Measurements from ENCODE around the gene ZNF775. TPM values are rescaled to one million over a fixed set of nuclear protein-coding genes. Genes with fewer than 3 reads are reported as not detected.
A peak's percentile ranks its signal among the peaks of the same experiment; 100 is the strongest.

Gene ZNF775
- total RNA-seq, 1 donor from 2014 or later, result 3.3 TPM

DNA sequence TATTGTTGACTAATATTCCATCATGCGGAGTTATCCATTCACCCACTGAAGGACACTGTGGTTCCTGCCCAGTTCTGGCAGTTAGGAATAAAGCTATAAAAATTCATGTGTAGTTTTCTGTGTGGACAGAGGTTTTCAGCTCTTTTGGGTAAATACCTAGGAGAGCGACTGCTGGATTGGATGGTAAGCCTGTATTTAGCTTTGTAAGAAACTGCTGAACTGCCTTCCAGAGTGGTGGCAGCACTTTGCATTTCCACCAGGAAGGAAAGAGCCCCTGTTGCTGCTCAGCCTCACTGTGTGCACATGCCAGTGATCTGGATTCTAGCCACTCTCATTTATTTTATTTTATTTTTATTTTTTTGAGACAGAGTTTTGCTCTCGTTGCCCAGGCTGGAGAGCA, 14.2 kb downstream of the ZNF775 start:
- intact Hi-C loops (cut with DNase I), result no loop called here
- no peak for ATAC-seq
- no peak for DNase-seq (ENCODE audit: missing footprints)

DNA sequence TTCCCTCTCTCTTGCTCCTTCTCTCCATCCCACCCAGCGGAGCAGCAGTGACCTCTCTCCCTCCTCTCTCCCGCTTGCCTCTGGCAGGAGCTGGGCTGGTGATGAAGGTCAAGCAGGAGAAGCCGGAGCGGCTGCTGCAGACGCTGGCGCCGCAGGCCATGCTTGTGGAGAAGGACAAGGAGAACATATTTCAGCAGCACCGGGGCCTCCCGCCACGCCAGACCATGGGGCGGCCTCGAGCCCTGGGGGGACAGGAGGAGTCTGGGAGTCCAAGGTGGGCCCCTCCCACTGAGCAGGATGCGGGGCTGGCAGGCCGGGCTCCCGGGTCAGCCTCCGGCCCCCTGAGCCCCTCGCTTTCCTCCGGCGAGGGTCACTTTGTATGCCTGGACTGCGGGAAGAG, 17.3 kb downstream of the ZNF775 start:
- DNase-seq (ENCODE audit: missing footprints) (no peak), ATAC-seq (no peak)
- intact Hi-C loops (cut with DNase I), result no loop called here

DNA sequence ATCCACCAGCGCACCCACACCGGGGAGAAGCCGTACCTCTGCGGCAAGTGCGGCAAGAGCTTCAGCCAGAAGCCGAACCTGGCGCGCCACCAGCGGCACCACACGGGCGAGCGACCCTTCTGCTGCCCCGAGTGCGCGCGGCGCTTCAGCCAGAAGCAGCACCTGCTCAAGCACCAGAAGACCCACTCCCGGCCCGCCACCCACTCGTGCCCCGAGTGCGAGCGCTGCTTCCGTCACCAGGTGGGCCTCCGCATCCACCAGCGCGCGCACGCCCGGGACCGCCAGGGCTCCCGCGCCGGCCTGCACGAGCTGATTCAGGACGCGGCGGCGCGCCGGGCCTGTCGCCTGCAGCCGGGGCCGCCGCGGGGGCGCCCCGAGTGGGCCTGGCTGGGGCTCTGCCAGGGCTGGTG, 17.7 kb downstream of the ZNF775 start:
- DNase-seq (ENCODE audit: missing footprints) (no peak), ATAC-seq (no peak)
- intact Hi-C loops (cut with DNase I), result no loop called here

DNA sequence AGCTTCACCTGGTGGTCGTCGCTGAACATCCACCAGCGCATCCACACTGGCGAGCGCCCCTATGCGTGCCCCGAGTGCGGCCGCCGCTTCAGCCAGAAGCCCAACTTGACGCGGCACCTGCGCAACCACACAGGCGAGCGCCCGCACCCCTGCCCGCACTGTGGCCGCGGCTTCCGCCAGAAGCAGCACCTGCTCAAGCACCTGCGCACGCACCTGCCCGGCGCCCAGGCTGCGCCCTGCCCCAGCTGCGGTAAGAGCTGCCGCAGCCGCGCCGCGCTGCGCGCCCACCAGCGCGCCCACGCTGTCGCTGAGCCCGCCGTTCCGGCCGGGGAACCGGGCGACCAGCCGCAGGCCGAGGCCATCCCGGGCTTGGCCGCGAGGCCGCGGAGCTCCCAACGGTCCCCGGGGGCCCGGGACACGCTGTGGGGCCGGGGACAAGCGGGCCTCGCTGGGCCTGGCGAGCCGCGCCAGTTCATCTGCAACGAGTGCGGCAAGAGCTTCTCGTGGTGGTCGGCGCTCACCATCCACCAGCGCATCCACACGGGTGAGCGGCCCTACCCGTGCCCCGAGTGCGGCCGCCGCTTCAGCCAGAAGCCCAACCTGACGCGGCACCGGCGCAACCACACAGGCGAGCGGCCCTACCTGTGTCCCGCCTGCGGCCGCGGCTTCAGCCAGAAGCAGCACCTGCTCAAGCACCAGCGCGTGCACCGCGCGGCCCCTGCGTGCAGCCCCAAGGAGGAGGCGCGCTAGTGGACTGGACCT, 18.4 kb downstream of the ZNF775 start:
- DNase-seq (ENCODE audit: missing footprints) (peak; percentile 20), ATAC-seq (no peak)

DNA sequence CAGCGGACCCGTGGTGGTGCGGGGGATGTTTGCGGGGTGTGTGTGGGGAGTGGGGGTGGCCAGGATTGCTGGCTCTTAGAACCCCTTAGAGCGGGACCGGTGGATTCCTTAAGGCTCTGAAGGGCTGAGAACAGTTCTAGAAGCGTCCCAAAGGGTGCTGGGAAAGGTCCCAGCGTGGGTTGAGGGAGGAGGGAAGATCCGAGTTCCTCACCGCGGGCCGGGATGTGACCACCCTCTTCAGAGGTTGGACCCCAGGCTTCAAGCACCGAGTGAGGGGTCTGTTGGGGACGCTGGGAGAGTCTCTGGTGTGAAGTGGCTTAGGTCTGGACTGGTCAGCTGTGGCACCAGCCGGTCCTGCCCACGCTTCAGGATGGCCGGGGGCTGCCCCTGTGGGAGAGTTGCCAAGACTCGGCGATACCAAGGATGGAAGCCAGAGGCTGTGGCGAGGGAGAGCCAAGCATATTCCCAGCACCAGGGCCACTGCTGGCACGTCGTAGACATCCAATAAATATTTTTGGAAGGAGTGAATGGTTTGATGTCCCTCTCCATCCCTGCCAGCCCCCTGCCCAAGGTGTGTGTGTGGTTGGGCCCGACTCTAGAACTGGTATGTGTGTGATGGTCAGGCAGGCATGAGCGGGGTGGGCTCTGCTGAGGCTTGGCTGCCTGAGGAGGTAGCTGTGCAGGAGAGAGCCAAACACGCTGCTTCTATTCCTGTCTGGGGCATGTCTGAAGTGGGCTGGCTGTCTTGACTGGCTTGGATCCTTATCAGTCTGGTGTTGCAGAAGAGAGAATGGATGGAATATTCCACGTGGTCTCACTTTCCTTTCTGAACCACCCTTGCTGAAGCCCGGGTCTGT, 19.2 kb downstream of the ZNF775 start:
- DNase-seq (ENCODE audit: missing footprints) (no peak), ATAC-seq (peak; percentile 48)
- intact Hi-C loops (cut with DNase I), result no loop called here

More for the DNA sequence above, 18.4 kb downstream of the ZNF775 start:
- intact Hi-C loops (cut with DNase I), result no loop called here

DNA sequence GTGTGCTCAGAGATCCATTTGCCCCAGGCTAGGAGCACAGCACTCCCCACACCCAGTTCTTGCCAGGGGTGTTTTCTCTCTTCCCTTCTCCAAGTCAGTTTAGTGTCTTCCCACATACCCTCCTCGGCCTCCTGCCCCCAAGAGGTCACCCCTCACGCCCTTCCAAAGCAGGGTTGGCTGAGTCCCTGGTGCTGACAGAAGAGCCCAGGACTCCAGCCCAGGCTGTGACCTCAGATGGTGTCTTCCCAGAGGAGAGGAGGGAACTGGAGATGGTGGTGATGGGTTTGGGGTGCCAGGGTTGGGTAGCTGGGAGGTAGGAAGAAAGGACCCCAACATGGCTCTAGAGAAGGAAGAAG, 19.8 kb downstream of the ZNF775 start:
- ATAC-seq (peak; percentile 14), DNase-seq (ENCODE audit: missing footprints) (no peak)
- intact Hi-C loops (cut with DNase I), result no loop called here

DNA sequence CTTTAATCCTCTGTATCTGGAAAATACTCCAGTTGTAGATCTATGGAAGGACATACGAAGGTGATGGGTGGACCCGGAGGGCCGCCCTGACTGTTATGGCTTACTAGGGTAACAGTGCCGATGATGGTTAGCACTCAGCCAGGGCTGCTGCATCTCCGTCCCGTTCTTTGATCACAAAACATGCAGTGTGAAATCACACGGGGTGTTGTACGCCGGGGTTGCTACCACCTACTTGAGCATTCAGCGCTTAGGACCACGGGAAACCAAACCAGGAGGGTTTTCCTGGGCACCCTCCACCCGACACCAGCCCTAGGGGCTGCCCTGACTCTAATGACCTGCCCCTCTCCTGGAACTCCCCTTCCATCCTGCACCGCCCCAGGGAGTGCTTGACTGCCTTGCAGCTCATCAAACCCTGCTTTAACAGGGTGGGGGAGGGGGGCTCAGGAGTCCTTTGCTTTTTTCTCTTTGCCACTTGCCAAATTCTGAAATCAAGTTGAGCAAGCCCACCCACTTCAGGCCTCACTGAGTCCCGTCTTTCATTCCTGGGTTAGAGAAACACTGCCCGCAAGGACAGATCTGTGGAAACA, 20.4 kb downstream of the ZNF775 start:
- DNase-seq (ENCODE audit: missing footprints) (peak; percentile 17), ATAC-seq (no peak)
- intact Hi-C loops (cut with DNase I), result no loop called here

DNA sequence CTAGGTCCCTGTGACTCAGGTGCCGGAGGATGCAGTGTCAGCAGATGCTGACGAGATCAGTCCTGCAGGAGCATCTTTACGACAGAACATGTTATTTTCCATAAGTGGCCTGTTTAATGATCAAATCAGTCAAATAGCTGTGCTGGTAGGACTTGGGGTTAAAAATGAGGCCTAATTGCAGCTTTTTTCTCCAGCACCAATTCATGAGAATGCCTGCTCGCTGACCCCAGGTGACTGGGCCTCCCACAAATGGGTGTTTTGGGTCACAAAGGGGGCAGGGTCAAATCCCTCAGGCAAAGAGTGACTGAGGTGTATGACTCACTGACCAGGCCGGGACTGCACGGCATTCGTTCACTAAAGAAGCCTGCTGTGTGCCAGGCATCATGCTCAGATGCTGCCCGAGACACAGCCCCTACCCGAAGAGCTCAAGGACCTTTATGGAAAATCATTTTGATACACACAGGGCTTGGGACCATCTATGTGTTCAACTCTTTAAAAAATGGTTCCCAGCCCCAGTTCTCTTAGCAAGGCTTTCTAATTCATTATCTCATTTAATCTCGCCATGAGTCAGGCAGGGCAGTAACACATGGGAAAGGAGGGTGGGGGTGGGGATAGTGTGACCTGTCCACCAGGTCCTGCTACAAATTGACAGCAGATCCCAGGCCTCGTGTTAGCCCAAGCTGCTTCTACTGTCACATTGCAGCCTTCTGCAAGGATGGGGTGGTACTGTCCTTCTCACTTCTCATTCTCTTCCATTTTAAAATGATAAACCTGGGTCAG, 21.1 kb downstream of the ZNF775 start:
- intact Hi-C loops (cut with DNase I), result no loop called here
- no peak for DNase-seq (ENCODE audit: missing footprints)
- no peak for ATAC-seq

DNA sequence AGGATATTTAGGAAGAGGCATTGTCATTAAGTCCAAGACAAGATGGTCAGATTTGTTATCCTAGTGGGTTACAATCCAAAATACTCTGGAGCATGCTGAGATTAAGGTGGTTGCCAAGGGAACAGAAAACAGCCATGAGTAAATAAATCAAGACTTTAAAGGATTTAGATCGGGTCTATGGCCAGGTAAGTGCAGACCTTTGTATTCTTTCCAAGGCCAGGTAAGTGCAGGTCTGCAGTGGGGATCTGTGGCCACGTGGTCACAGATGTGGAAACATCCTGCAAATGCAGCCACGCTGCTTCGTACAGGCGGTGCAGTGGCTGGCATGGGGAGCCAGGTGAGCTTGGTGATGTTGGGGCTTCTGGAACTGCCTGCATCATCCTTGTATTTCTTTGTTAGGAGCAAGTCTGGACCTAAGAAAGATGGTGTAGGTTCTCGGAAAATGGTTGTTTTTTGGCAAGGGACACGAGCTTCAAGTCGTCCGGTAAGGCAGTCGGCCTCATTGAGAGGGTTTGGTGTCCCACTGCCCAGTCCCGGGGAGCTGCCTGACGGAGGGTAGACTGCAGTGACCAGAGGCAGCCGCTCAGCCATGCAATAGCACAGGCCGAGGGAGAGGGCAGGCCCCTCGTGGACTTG, 21.8 kb downstream of the ZNF775 start:
- intact Hi-C loops (cut with DNase I), result no loop called here
- peak; percentile 26 for DNase-seq (ENCODE audit: missing footprints)
- ATAC-seq, result no peak

DNA sequence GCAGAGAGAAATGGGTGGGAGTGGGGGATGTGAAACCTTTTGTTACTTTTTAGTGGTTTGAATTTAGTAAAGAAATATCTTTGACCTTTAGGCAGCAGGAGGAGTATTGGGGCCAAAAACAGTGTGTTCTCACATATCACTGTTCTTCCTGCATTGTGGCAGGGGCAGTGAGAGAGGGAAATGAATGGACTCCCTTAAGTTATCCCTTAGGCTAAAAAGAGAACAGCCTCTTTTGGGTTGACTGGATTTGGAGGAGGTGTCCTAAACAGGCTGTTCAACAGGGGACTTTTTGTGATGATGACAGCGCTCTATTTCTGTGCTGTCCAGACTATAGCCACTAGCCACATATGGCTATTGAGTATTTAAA, 22.3 kb downstream of the ZNF775 start:
- ATAC-seq (no peak), DNase-seq (ENCODE audit: missing footprints) (no peak)
- intact Hi-C loops (cut with DNase I), result no loop called here

DNA sequence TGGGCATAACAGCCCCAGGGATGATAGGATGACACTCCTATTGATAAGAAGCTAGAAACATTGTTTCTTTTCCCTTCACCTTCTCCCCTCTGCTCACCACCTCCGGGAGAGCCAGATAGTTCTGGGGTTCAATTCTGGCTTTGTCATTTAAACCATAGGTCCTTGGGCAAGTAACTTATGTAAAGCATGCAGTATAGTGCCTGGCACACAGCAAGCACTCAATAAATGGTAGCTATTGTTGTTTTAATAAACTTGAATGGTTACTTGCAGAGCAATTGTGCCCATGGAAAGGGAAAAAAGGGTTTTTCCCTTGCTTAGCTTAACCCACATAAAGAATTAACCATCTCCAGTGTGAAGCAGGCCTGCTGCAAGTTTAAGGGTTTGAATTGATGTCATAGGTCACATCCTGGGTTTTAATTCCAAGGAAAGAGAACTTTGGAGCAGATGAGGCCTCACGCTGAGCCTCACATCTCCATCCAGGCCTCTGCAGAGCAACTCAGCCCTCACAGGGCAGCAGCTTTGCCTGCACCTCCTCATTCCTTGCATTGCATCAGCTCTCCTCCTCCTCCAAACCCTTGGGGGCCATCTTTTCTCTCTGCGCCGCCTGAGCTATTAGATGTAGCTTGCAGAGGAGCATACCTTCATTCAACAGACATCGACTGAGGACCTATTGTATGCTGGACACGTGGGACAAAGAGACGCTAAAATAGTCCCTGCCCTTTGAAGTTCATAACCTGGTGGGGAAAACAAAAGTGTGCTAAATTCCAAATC, 22.9 kb downstream of the ZNF775 start:
- intact Hi-C loops (cut with DNase I), result no loop called here
- ATAC-seq, result no peak
- no peak for DNase-seq (ENCODE audit: missing footprints)

DNA sequence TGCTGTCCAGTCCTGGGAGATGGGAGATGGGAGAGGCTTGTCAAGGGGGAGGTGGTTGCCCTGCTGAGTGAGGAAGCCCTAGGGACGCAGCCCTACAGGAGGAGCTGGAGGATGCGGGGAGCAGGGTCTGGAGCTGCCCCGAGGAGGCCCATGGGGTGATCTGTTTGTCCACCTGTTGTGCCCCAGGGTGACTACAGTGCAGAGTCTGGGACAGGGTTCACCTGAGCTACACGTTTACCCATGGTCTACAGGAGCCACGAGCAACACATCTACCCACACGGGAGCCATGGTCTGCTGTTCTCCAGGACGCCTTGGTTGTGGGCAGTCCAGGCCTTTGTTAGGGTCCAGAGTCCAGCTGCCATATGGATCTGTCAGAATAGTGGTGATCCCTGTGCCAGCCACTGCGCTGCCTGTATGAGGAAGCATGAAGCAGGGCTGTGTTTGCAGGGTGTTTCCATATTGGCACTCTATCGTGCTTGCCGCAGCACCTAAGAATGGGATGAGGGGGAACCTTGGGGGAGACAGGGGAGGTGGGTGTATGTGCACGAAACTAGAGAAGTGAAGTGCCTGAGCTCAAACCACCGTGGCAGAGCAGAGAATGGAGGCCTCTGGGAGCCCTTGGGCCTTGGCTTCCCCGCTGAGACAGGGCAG, 23.7 kb downstream of the ZNF775 start:
- DNase-seq (ENCODE audit: missing footprints), result no peak
- intact Hi-C loops (cut with DNase I), result no loop called here
- no peak for ATAC-seq

DNA sequence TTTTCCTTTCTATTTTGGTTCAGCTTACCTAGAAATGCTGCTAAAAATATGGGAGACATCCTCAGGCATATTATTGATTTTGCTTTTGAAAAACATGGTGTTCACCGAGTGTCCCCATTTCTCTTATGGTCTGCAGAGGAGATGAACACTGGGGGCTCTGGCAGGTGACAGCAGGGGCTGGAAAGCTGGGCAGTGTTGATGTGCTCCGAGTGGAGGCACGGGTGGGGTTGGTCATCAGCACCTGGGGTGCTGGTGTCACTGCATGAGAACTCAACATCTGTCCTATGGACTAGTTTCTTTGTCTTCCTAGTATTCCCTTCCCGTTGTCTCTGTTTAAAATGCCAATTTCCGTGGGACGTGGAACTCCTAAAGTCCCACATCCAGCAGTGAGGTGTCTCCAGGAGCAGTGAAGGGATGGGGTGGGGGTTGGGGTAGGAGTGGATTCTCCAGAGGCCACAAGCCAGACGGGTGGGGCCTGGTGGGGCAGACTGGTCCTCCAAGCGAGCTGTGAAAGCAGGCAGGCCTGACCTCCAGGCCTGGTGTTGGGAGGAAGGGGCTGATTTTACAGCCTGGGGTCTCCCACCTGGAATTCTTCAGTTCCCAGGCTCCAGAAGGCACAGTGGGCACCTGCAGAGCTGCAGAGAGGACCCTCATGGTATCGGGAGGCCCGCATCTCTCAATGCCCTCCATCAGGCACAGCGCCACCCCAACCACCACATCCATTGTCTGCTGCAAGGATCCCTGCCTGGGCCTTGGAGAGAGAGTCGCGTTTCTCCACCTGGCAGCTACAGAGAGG, 24.4 kb downstream of the ZNF775 start:
- intact Hi-C loops (cut with DNase I), result loop anchor here (2.0 kb wide), 2 partner anchors 25 to 35 kb away; partner anchors contain the start of genes REPIN1 and ZNF775
- DNase-seq (ENCODE audit: missing footprints) (peak; percentile 65), ATAC-seq (no peak)

DNA sequence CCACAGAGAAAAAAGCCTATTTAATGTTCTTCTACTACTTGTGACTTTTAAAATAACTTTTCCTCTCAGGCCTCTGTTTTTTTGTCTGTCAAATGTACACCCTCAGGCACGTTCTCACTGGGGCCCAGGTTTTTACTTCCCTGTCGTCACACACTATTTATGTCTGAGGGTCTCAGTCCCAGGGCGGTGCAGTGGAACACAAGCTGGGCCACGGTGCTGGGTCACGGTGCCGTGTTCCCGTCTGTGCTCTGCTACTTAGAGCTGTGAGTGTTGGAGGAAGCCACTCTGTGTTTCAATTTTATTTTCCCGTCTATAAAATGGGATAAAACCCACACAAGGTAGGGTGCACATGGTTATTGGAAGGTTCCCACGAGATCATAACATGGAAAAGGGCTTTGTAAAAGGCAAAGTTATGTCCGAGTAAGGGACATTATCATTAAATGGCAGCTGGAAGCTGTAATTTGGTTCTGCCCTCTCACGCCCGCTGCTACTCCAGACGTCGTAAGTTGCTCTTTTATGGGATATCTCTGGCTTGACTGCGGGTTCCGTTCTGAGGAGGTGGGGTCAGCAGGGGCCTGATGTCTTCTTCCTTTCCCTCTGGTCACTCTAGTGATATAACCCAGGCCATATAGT, 25.2 kb downstream of the ZNF775 start:
- ATAC-seq (no peak), DNase-seq (ENCODE audit: missing footprints) (peak; percentile 62)
- intact Hi-C loops (cut with DNase I), result loop anchor here (2.0 kb wide), 2 partner anchors 25 to 35 kb away; partner anchors contain the start of genes REPIN1 and ZNF775

DNA sequence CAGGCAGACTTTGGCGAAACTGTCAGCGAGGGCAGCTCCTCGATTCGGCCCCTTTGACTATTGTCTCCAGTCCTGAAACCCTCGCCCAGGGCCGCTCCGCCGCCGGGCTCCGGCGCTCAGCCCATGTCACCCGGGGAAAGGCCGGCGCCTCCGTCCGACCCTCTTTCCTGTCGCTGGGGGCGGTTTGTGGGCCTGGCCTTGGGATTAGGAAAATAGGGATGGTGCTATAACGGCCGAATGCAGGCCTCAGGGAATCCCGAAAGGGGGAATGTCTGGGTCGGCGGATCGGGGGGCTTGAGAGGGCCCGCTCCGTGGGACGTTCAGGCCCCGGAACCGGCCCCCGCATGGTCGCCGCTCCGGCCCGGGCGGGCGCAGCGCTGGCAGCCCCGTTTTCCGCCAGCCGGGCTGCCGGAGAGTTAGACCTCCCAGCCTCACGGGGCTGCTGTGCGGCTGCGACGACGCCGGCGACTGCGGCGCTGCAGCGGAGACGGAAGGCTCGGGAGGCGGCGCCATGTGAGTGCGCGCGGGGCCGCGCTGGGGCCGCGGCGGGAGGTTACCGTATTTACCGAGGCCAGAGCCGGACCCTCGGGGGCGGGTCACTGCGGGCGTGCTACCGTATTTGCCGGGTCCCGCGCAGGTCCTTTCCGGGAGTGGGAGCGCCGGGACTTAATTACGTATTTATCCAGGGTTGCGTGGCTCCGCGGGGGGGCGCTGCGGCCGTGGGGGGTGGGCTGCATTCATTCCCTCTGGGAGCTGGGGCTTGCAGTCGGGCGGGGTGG, 25.9 kb downstream of the ZNF775 start:
- DNase-seq (ENCODE audit: missing footprints) (peak; percentile 95), ATAC-seq (peak; percentile 97)
- intact Hi-C loops (cut with DNase I), result loop anchor here (2.0 kb wide), 2 partner anchors 26 to 36 kb away; partner anchors contain the start of genes REPIN1 and ZNF775
